CD1c-positive myeloid dendritic cell (primary cell): Measurements from ENCODE around the gene BRAF.
"Not testable (repeated sequence)": the region's sequence is repeated elsewhere in the genome, so short reads cannot be mapped to it uniquely, and the experiment has no call there.

ENCODE experiments used
- DNase-seq: peaks from one replicate; pipeline ENCODE4 v3.0.0-alpha.2; 2016; ENCODE audit errors: extremely low spot score

Gene BRAF

GRCh38 chr7:140918236-140918635, 6.5 kb downstream of the BRAF start:
- no peak for DNase-seq

- DNase-seq = no peak
Observed at GRCh38 chr7:140917258-140917657, 7.5 kb downstream of the BRAF start.

GRCh38 chr7:140915935-140916555, 8.7 kb downstream of the BRAF start:
- no peak for DNase-seq

GRCh38 chr7:140914083-140914482, 10.6 kb downstream of the BRAF start:
- DNase-seq = no peak

- not testable (repeated sequence) for DNase-seq
Observed at GRCh38 chr7:140913596-140913928, 11.2 kb downstream of the BRAF start.

GRCh38 chr7:140911746-140912145, 13.0 kb downstream of the BRAF start:
- DNase-seq = no peak

GRCh38 chr7:140909476-140910161, 15.1 kb downstream of the BRAF start:
- no peak for DNase-seq

- no peak for DNase-seq
Observed at GRCh38 chr7:140908361-140908760, 16.4 kb downstream of the BRAF start.

GRCh38 chr7:140903741-140904480, 20.8 kb downstream of the BRAF start:
- no peak for DNase-seq

GRCh38 chr7:140902303-140902953, 22.3 kb downstream of the BRAF start:
- DNase-seq = no peak

- DNase-seq = no peak
Observed at GRCh38 chr7:140901941-140902302, 22.8 kb downstream of the BRAF start.

- no peak for DNase-seq
Observed at GRCh38 chr7:140899883-140900282, 24.8 kb downstream of the BRAF start.

- no peak for DNase-seq
Observed at GRCh38 chr7:140898786-140899536, 25.8 kb downstream of the BRAF start.

GRCh38 chr7:140896996-140897395, 27.7 kb downstream of the BRAF start:
- no peak for DNase-seq

GRCh38 chr7:140889645-140890044, 35.1 kb downstream of the BRAF start:
- no peak for DNase-seq

GRCh38 chr7:140889150-140889549, 35.6 kb downstream of the BRAF start:
- no peak for DNase-seq

GRCh38 chr7:140888087-140888486, 36.6 kb downstream of the BRAF start:
- DNase-seq = no peak

GRCh38 chr7:140885735-140886334, 38.9 kb downstream of the BRAF start:
- DNase-seq = no peak

- no peak for DNase-seq
Observed at GRCh38 chr7:140883378-140883777, 41.4 kb downstream of the BRAF start.

GRCh38 chr7:140882834-140883233, 41.9 kb downstream of the BRAF start:
- not testable (repeated sequence) for DNase-seq

GRCh38 chr7:140881507-140882228, 43.1 kb downstream of the BRAF start:
- DNase-seq = no peak
